Hepatic stellate cell (primary cell): ENCODE measurements around the gene CRACDL.

Source experiments
- DNase-seq: peaks from one replicate; pipeline ENCODE4 v3.0.0; 2011; ENCODE audit warnings: low spot score

CRACDL gene

GRCh38 chr2:98748292-98749065 lies 187.5 kb downstream of the CRACDL start:
- no peak for DNase-seq

- DNase-seq: no peak
Observed at GRCh38 chr2:98747888-98748287, 188.1 kb downstream of the CRACDL start.

- no peak for DNase-seq
Observed at GRCh38 chr2:98746426-98746825, 189.6 kb downstream of the CRACDL start.

- DNase-seq: no peak
Observed at GRCh38 chr2:98744595-98744994, 191.4 kb downstream of the CRACDL start.
